ENCODE results near the gene ZNF532. TPM values are rescaled to one million over a fixed set of nuclear protein-coding genes. Genes with fewer than 3 reads are reported as not detected.

ZNF532 gene
- total RNA-seq, 2 donors from 2014 or later: 2.1 to 7.0 TPM

DNA sequence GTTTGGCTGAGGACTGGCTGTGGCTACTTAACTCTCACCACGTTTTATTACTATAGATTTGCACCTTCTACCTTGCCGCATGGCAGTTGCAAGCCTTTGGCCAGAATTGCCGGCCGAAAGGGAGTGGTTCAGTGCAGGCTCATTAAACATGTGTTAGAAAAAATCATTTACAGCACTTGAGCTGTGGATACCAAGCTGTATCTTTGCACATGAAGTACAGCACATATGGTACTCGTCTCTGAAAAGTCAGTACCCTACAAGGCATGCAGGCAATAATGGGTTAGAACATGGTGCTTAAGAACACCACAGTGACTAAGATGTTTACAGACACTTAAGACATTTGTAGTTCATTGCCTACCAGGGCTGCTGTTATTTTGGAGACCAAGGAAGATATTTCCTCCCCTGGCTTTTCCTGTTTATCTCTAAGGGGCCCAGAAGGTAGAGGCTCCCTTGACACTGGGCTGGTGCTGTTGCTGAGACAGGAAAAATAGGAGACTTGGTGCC lies 103.1 kb downstream of the ZNF532 start:
- no peaks in the 10 kb centered on the region for H3K9me3 Mint-ChIP-seq
- H3K27ac Mint-ChIP-seq: no peak overlapping the region
- DNase-seq (ENCODE audit: low spot score in 2 of 2) (no peak), ATAC-seq (no peak)
- H3K36me3 Mint-ChIP-seq: no peaks in the 10 kb centered on the region

DNA sequence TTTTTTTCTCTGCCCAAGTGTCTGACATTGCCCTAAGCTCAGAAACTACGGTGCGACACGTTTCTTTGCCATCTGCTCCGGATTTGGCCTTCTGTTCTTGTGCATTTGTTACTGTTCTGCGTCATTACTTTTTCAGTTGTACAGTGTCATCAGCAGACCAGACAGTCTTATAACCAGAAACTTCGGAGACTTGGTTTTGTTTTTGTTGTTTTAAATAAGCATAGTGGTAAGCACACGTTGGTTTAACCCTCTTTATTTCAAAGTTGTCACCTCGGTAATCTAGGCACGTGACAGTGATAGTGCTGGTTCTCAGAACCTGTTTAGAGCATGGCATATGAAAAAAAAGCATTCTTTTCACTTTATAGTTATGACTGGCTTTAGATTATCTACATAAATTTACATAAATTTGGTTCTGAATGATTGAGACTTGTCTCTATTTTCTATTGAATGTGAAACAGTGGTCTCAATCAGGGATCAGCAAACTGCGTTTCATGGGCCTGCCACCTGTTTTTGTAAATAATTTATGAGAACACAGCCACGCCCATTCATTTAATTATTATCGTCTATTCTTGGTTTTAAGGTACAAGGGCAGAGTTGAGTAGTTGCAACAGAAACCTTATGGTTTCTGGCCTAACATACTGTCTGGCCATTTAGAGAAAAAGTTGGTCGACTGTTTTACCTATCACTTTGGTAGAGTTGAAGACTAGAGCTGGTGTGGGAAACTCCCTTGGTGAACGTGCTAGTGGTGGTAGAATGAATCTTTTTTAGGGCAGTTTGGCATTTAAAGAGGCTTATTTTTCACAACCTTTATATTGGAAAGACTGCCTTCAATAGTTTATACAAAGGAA lies 106.5 kb downstream of the ZNF532 start:
- H3K27ac Mint-ChIP-seq: peak overlapping the region in 1 of 2 donors; percentile 75
- ATAC-seq (no peak), DNase-seq (ENCODE audit: low spot score in 2 of 2) (no peak)
- no peaks in the 10 kb centered on the region for H3K9me3 Mint-ChIP-seq
- H3K36me3 Mint-ChIP-seq: no peaks in the 10 kb centered on the region

DNA sequence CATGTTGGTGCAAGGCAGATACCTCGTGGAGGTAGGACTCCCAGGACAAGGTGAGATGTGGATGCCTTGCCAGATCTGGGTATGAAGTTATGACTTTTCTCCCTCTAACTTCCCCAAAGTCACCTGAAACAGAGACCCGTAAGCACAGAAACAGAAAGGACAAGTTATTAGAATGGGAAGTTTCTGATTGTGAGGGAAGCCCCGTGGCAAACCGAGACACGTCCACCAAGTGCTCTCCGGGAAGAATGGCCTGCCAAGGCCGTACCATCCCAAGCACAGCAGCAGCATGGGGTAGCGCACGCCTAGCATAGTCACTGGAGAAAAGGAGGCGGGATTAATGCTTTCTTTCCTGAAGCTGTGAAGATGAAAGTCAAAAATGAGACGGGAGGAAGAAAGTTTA lies 110.6 kb downstream of the ZNF532 start:
- Mint-ChIP-seq H3K36me3 (no peaks in the 10 kb centered on the region), H3K27ac (no peak overlapping the region), H3K9me3 (no peaks in the 10 kb centered on the region)
- ATAC-seq: no peak
- DNase-seq (ENCODE audit: low spot score in 2 of 2): no peak

DNA sequence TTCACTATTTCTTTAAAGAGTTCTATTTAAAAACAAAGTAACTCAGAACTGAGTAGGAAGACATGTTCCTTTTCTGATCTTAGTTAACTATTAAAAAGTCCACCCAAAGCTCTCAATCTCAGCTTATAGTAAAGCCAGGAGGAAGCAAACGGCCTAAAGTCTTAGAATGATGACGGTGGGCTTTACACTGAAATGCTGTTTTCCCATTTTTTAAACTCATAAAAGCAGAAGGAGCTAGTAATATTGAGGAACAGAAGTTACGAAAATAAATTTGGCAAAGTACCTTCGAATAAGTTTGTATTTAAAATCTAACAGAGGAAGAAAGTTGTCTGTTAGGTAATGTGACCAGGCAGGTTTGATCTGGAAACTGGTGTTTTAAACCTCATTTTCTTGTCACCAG lies 111.1 kb downstream of the ZNF532 start:
- H3K27ac Mint-ChIP-seq: no peak overlapping the region

DNA sequence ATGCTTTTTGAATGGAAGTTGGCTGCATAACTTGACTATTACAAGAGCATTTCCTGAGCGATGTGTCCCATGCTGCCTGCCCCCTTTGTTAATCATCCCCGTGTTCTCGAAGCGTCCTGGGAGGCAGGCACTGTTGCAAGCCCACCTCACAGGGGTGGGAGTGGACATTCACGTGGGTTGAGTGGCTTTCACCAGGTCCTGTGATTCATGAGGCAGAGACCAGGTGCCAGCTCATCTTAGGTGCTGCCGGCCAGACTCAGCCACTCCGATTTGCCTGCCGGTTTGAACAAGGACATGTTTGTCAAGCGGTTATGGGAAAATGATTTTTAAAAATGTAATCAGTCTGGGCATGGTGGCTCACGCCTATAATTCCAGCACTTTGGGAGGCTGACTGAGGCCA lies 112.5 kb downstream of the ZNF532 start:
- H3K9me3 Mint-ChIP-seq: no peaks in the 10 kb centered on the region
- no peak for DNase-seq (ENCODE audit: low spot score in 2 of 2)
- no peak overlapping the region for H3K27ac Mint-ChIP-seq
- ATAC-seq: no peak
- no peaks in the 10 kb centered on the region for H3K36me3 Mint-ChIP-seq

More for the DNA sequence above, 111.1 kb downstream of the ZNF532 start:
- DNase-seq (ENCODE audit: low spot score in 2 of 2) (no peak), ATAC-seq (no peak)
- H3K9me3 Mint-ChIP-seq: no peaks in the 10 kb centered on the region
- no peaks in the 10 kb centered on the region for H3K36me3 Mint-ChIP-seq

DNA sequence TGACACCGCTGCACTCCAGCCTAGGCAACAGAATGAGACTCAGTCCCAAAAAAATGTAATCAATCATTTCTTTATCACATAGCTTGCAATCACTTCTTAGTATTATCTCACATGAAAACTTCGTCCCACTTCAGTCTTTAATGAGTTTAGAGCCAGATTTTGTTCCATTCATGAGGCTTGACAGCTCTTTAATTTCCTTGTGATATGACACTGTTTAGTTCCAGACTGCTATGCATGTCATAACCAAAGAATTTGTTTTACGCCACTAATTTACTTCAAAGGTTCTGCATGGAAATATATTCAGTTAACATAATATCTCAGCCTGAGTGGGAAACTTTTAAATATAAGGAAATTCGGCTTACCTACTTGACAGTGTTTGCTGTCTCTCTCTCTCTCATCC lies 113.1 kb downstream of the ZNF532 start:
- Mint-ChIP-seq H3K27ac (no peak overlapping the region), H3K36me3 (no peaks in the 10 kb centered on the region), H3K9me3 (no peaks in the 10 kb centered on the region)
- no peak for ATAC-seq
- DNase-seq (ENCODE audit: low spot score in 2 of 2): no peak

DNA sequence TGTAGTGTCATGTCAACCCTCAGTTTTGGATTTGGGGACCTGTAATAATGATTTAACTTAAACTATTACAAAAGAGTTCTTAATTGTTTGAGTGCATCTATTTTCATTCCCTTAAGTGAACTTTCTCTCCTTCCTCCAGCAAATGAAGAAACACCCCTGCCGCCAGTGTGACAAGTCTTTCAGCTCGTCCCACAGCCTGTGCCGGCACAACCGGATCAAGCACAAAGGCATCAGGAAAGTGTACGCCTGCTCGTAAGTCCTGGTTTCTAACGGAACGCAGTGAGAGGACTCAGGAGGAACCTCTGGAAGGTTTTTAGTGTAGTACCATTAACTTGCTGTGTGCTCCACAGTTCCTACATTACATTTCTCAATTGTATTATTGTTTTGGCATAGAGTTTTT lies 114.2 kb downstream of the ZNF532 start:
- DNase-seq (ENCODE audit: low spot score in 2 of 2) (no peak), ATAC-seq (no peak)
- Mint-ChIP-seq H3K9me3 (no peaks in the 10 kb centered on the region), H3K27ac (no peak overlapping the region), H3K36me3 (no peaks in the 10 kb centered on the region)

DNA sequence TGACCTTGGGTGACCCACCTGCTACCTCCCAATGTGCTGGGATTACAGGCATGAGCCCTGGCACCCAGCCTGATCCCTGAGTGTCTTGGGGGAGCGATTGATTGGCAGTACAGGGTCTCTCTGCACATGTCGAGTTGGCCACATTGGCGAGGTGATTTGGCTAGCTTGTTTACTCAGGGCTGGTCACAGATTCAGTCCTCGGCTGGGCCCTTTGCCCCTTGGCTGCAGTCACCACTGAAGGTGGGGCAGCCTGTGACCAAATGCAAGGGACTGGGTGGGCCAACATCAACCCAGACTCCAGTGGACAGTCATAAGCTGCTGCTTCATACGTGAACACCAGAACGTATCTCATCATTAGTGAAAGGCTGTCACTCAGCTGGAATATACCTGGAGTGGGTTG lies 114.9 kb downstream of the ZNF532 start:
- ATAC-seq (no peak), DNase-seq (ENCODE audit: low spot score in 2 of 2) (no peak)
- no peak overlapping the region for H3K27ac Mint-ChIP-seq
- H3K9me3 Mint-ChIP-seq: no peaks in the 10 kb centered on the region
- H3K36me3 Mint-ChIP-seq: no peaks in the 10 kb centered on the region

DNA sequence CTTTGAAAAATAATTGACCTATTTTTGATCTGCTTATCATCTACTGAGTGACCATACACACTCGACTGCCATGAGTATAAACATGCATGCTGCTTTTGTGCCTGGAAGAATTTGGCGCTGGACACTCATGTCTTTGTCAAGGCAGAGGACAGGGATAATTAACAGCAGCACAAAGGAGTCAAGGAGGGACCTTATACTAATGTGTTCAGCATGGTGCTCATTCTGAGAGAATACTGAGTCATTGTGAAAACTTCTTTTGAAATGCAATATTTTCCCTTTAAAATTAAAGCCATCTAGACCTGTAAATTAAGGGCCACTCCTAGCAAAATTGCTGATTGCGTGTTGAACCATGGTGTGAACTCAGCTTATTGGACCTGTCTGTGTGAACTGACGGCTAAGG lies 116.3 kb downstream of the ZNF532 start:
- Mint-ChIP-seq H3K36me3 (no peaks in the 10 kb centered on the region), H3K9me3 (no peaks in the 10 kb centered on the region), H3K27ac (no peak overlapping the region)
- no peak for DNase-seq (ENCODE audit: low spot score in 2 of 2)
- peak in 1 of 2 donors; percentile 69 for ATAC-seq

DNA sequence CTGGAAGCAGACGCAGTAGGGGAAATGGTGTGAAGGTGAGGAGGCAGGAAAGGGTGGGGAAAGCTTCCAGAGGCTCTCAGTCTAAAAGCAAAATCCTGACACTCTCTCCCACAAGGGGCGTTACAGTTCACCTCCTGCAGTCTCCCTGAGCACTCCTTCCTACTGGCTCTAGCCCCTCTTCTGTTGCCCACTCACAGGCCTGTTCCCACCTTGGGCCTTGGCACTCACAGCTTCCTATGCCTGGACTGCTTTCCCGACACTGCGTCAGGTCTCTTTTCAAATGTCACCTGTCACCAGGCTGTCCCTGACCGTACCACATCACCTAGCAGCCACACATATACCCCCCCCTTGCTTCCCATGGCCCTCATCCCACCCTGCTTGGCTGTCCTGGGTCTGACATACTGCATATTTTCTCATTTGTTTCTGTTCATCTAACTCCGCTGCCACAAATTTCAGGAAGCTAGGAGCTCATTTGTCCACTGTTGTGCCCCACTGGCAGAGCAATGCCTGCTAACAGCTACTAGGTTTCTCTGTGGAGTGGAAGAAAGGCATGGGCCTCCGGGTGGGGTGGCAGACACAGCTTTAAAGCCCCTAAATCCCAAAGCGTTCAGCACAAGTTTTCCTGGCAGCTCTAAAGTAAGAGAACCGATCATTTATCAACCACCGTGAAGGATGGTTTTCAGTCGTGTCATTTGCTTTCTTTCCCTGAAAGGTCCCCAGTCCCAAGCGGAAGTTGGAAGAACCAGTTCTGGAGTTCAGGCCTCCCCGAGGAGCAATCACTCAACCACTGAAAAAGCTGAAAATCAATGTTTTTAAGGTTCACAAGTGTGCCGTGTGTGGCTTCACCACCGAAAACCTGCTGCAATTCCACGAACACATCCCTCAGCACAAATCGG lies 118.8 kb downstream of the ZNF532 start:
- no peak overlapping the region for H3K27ac Mint-ChIP-seq
- ATAC-seq (no peak), DNase-seq (ENCODE audit: low spot score in 2 of 2) (no peak)
- H3K9me3 Mint-ChIP-seq: no peaks in the 10 kb centered on the region
- H3K36me3 Mint-ChIP-seq: no peaks in the 10 kb centered on the region

DNA sequence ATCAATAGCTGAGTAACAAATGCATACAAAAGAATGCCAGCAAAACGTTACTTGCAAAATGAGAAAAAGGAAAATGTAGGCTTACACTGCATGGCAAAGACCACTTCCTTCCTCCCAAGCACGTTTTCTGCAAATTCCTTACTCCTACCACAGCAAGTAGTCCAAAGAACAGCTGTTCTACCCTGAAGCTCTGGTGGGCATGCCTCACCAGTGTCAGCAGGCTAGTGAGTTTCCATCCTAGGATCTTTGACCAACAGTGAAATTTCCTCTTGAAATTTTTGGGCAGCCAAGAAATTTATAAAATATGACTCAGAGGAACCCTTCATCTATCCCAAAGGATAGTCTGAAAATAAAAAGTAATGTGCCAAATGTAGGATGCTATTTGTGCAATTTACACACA lies 123.9 kb downstream of the ZNF532 start:
- peaks cover 10 to 12% of the 10 kb centered on the region in 2 donors for H3K9me3 Mint-ChIP-seq
- ATAC-seq (no peak), DNase-seq (ENCODE audit: low spot score in 2 of 2) (no peak)
- H3K27ac Mint-ChIP-seq: no peak overlapping the region
- peaks cover 0 to 17% of the 10 kb centered on the region in 2 donors for H3K36me3 Mint-ChIP-seq

DNA sequence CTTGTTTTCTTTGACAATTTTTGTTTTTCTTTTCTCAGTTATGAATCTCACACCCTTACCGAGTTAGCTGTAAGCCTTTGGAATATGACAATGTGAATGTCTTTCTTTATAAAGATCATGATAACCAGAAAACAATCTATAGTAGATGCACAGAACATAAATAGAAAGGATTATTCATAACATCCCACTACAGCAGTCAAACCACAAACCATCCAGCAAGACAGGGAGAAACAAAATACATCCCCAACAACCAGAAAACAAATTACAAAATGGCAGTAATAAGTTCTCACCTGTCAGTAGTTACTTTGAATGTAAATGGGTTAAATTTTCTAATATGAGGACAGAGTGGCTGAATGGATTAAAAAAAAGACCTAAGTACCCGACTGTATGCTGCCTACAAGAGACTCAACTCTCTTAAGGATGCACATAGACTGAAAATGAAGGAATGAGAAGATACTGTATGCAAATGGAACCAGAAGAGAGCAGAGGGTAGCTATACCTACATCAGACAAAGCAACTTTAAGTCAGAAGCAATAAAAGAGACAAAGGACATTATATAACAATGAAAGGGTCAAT lies 124.6 kb downstream of the ZNF532 start:
- H3K27ac Mint-ChIP-seq: no peak overlapping the region
- no peak for ATAC-seq
- peaks cover 10 to 12% of the 10 kb centered on the region in 2 donors for H3K9me3 Mint-ChIP-seq

DNA sequence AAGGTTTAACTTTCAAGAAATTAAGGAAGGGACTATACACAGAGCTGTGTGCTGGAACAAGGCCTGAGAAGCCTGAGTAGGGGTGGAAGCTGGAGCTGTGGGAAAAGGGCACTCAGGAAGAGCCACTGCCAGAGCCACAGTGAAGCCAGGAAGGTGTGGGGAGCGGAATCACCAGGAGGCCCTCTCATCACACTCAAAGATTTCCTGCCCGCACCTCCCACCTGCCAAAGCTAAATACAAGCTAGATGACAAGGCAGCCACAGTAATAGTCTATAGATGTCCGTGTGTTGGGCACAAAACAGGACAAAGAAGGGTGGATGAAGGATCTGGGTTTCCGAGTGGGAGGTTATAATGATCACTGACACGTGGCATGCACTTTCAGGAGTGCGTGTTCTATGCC lies 126.0 kb downstream of the ZNF532 start:
- Mint-ChIP-seq H3K36me3 (peaks cover 0 to 17% of the 10 kb centered on the region in 2 donors), H3K9me3 (peaks cover 10 to 12% of the 10 kb centered on the region in 2 donors), H3K27ac (no peak overlapping the region)
- no peak for DNase-seq (ENCODE audit: low spot score in 2 of 2)
- ATAC-seq: no peak

More for the DNA sequence above, 124.6 kb downstream of the ZNF532 start:
- H3K36me3 Mint-ChIP-seq: peaks cover 0 to 17% of the 10 kb centered on the region in 2 donors
- DNase-seq (ENCODE audit: low spot score in 2 of 2): no peak

DNA sequence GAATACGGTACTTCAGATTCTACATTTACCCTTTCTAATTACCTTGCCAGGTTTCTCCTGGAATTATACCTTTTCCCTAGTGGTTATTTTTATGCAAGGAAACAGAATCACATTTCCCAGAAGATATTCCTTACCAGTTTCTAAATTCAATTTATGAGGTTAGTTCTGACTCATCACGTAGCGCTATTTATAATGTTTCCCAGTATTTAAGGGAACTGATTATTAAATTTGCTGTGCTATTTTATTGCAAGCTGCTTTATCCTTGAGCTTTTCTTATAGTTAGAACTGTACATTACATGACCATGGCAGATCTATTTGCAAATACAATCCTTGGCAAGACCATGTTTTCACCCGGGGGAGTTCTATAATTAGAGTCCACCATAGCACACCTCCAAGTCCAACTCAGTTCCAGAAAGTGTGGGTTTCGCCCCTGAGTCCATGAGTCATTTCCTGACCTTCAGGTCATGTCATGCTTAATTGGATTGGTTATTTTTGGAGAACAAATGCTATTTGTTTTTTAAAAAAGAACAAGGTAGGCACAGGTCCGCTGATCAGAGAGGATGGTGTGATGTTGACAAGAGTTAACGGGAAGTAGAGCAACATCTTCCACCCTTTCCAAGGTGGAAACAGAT lies 126.6 kb downstream of the ZNF532 start:
- DNase-seq (ENCODE audit: low spot score in 2 of 2): no peak
- Mint-ChIP-seq H3K36me3 (peaks cover 0 to 17% of the 10 kb centered on the region in 2 donors), H3K27ac (no peak overlapping the region), H3K9me3 (peaks cover 10 to 12% of the 10 kb centered on the region in 2 donors)
- peak; percentile 34 to 80 for ATAC-seq

DNA sequence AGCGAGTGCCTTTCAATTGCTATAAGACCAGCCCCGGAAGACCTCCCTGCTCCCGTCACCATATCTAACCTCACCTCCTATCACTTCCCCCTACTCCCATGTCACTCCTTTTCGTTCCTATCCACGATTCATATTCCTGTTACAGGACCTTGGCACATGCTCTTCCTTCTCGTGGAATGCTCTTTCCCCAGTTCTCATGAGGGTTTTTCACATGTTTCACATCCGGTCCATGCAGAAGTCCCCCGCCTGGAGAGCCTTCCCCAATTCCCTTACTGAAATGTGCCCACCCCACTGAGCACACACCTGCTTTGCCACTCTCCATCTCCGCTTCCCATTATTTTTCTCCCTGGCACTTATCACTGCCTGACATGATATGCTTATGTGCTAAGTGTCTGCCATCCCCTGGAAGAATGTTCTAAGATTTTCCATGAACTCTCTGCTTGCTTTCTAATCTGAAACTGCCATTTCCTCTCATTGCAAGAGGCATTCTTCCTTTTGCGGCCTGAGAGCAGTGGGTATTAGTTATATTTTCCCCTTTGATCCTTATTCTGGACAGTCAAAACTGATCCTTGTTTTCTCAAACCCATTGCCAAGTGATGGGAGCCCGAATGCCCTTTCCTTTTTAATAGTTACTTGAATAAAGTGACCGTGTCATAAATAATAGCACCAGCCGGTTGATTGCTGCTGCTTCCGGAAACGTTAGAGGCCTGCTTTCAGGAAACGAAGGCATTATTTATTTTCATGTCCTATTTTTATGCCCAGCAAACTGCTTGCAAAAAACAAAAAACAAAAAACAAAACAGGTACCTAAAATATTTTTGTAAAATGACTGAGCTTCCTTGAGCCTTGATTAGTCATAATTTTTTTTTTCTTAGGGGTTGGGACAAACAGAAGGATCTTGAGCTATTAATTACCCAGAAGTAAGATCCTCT lies 127.9 kb downstream of the ZNF532 start:
- ATAC-seq (no peak), DNase-seq (ENCODE audit: low spot score in 2 of 2) (no peak)
- Mint-ChIP-seq H3K36me3 (peaks cover 0 to 17% of the 10 kb centered on the region in 2 donors), H3K27ac (peak overlapping the region in 1 of 2 donors; percentile 65), H3K9me3 (peaks cover 10 to 12% of the 10 kb centered on the region in 2 donors)

Measured in activated naive CD4-positive, alpha-beta T cell treated with anti-CD3 and anti-CD28 coated beads, Interleukin-2, amount 50 U/mL, for 72 hours (primary cell).